GM19328 (cell line): ENCODE results near the gene ITSN1.
"Not testable (repeated sequence)": the region's sequence is repeated elsewhere in the genome, so short reads cannot be mapped to it uniquely, and the experiment has no call there.

ENCODE experiments used
- ATAC-seq: cut with Tn5 transposase; IDR thresholded peaks from one replicate; pipeline ENCODE4 v1.9.1; 2021; ENCODE audit warnings: mild to moderate bottlenecking, moderate library complexity; ENCODE audit not compliant: unreplicated experiment

The ITSN1 gene

GRCh38 chr21:33856893-33857527 lies 214.7 kb downstream of the ITSN1 start:
- no peak for ATAC-seq

DNA sequence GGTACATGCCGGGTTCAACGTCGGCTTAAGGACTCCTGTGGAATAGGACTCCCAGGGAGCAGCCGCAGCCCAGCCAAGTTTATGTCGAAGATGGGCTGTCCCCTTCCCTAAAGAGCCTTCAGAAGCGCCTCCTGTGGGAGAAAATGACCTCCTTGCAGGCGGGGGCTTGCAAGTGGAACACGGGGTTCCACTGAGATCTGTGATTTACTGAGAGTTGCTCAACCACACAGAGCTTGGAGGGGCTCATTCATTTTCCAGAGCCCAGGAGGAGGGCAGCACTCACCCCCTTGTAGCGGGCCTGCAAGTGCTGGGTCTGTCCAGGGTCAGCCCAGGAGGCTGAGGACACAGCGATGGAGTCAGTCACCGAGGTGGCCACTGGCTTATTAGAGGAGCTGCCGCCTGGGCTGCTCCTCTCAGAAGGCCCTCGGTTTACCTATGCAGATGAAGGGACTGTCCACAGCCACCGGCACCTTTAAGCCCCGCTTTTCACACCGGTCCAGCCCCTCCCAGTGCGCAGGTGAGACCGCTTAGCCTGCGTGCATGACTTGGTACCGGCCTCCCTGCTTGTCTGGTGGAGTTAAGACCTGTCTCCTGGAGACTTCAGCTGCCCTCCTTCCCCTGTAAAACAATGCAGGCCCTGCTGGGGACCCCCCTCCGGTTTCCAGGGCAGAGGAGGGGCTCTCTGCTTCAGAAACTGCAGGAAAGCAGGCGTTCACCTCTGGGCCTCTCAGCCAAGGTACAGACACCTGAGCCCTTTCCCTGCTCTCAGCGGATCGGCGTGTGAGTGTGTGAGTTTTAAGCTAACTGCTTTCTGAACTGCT lies 215.8 kb downstream of the ITSN1 start:
- ATAC-seq = no peak

DNA sequence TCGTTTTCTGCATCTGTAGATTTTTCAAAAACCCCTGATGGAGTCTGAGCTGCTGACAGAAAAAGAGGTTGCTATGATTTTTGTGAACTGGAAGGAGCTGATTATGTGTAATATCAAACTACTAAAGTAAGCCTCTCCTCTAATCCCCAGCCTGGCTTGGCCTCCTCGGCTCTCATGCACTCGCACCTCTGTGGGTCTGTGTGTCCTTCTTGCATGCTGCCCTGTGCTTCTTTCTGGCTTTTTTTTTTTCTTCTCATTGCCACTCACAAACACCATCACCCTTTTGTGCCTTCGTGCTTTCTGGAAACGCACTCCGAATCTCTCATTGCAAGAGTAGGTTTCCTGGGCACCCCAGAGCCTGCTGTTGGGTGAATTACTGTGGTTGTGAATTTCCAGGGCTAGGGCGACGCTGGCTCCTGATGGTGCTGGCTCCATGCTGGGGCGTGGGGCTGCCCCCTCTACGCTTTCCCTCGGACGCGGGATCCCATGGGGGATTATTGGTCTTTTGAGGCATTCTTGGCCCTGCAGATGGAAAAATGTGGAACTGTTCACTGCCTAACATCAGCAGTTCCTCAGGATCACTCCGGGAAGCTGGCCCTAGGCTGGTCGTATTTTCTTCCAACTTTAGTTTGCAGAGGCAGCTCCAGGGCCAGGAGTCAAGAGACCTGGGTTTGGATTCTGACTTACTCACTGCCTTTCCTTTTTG lies 216.5 kb downstream of the ITSN1 start:
- no peak for ATAC-seq

DNA sequence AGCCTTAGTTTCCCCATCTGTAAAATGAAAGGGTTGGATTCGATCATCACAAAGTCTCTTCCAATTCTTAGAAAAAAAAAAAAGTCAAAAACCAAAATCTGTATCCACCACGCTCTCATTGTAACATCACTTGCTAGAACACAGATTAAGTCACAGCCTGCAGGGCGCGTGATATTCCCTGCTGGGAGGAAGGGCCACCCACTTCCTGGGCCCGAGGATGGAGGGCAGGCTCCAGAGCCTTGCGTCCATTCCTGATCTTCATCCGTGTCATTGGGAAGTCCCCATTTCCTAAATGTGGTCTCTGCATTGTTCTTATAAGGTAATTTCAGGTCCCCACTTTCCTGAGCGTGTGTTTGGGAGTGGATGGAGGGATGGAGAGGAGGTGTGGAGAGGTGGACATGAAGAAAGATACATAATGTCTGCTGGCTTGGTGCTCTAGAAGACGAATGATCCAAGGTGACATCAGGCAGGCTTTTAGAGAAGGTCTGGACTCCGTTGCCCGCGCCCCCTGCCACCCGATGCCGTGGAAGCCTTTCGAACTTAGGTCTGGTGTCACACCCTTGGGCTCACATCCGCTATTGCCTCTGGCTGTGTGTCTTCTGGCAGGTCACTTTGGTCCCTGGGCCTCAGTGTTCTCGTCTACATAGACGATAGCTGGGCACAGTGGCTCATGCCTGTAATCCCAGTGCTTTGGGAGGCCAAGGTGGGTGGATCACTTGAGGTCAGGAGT lies 217.2 kb downstream of the ITSN1 start:
- ATAC-seq = no peak

GRCh38 chr21:33860332-33860879 lies 218.1 kb downstream of the ITSN1 start:
- no peak for ATAC-seq

- ATAC-seq = no peak
Observed at GRCh38 chr21:33861125-33861524, 218.8 kb downstream of the ITSN1 start.

DNA sequence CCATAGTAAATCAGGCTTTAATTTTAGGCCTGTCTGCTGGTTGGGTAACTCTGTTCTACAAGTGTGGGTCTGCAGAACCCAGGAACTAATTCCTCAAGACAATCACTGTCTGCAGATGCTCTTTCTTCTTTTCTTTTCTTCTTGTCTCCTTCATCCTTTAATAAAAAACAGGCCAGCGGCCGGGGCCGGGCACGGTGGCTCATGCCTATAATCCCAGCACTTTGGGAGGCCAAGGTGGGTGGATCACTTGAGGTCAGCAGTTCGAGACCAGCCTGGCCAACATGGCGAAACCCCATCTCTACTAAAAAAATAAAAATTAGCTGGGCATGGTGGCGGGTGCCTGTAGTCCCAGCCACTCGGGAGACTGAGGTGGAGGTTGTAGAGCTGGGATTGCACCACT lies 220.9 kb downstream of the ITSN1 start:
- not testable (repeated sequence) for ATAC-seq

DNA sequence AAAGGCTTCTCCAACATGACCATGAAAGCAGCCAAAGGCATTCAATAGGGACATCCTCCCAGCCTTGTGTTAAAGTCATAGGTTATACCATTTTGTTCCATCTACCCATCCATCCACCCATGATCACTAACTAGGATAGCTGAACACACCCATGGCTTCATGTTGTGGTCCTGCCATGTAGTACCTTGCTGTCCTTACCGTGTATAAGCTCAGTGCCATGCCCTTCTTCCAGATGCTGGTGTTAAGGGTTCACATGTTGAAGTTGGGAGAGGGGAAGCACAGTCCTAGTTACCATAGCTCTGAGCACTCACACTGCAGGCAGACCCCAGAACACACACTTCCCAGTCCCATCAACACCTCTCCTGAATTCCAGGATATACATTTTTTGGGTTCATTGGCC lies 221.8 kb downstream of the ITSN1 start:
- no peak for ATAC-seq

DNA sequence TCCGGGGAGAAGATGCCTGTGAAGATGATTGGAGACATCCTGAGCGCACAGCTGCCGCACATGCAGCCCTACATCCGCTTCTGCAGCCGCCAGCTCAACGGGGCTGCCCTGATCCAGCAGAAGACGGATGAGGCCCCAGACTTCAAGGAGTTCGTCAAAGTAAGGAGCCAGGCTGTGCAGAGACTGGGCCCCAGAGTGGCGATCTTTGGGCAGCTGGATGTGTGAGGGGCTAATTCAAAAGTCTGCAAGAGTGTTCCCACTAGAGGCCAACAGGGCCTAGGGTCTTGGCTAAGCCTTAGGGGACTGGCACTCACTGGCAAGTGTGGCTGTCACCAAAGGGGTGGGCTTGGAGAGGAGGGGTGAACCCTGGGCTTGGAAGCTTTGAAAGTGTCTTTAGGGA lies 222.9 kb downstream of the ITSN1 start:
- no peak for ATAC-seq

GRCh38 chr21:33865996-33866575 lies 223.8 kb downstream of the ITSN1 start:
- ATAC-seq = no peak

GRCh38 chr21:33866826-33867225 lies 224.5 kb downstream of the ITSN1 start:
- no peak for ATAC-seq

GRCh38 chr21:33867868-33868267 lies 225.6 kb downstream of the ITSN1 start:
- not testable (repeated sequence) for ATAC-seq

DNA sequence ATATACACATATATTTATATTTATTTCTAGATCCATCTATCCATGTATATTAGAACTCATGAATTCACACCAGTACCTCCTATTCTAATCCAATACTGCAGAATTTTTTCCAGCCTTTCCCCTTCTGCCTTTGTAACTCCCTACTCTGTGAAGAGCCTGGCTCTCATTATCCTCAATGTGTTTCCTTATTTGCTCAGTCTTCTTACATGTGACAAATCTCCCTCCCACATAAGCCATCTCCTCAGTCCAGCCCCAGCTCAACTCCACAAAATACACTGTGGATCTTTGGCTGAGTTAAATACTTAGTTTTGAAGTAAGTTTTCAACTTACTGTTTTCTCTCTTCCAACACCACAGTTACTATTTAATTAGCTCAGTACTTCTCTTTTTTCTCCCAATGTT lies 227.6 kb downstream of the ITSN1 start:
- no peak for ATAC-seq

- no peak for ATAC-seq
Observed at GRCh38 chr21:33870768-33871167, 228.5 kb downstream of the ITSN1 start.

DNA sequence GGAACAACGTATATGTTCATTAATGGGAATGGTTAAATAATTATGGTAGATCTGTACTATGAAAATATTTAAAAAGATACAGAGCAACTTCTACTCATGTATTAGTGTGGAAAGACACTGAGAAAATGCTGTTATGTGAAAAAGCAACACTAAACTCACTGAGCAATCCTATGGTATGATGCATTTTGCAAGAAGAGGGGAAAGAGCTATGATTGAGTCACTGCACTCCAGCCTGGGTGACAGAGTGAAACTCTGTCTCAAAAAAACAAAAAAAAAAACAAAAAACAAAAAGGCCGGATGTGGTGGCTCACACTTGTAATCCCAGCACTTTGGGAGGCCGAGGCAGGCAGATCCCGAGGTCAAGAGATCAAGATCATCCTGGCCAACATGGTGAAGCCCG lies 228.9 kb downstream of the ITSN1 start:
- ATAC-seq = no peak

- no peak for ATAC-seq
Observed at GRCh38 chr21:33872881-33873515, 230.7 kb downstream of the ITSN1 start.

DNA sequence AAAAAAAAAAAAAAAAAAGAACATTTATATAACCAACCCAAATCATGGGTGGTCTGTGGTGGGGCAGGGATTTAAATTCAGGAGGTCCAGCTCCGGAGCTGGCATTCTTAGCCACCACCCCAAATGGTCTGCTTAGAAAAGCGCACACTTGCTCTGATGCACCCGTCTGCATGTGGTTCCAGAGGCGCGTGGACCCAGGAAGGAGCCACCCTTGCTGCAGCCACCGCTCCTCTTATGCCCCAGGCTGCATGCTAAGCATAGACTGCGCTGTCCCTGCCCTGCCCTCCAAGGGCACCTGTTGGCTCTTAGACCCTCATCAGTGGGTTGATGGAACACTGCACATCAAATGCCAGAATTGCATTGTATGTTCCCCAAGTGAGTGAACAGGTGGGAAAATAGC lies 231.9 kb downstream of the ITSN1 start:
- ATAC-seq = no peak

GRCh38 chr21:33875026-33875695 lies 232.9 kb downstream of the ITSN1 start:
- ATAC-seq = no peak

- ATAC-seq = no peak
Observed at GRCh38 chr21:33878824-33879223, 236.5 kb downstream of the ITSN1 start.

DNA sequence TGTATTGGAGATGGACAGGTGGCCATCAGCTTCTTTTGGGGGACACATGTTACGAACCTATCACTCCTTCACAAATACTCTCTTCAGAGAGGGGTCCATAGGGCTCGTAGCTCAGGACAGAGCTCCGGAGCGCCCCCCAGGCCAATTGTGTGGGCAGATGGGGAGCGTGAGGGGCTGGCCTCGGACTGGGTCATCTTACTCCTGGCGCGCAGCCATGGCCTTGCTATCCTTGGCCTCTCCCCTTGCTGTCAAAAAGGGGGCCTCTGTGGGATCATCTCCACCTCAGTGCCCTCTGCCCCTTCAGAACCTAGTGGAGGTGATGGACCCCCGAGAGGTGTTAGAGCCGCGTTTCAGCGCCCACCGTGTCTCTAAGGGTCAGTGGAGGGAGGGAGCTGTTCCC lies 238.3 kb downstream of the ITSN1 start:
- no peak for ATAC-seq
